GM12865 (cell line): ENCODE measurements around the gene NGEF.
"Not testable (repeated sequence)": the region's sequence is repeated elsewhere in the genome, so short reads cannot be mapped to it uniquely, and the experiment has no call there.

Experiments used
- DNase-seq: peaks from one replicate; pipeline ENCODE4 v3.0.0; 2010; ENCODE audit warnings: low read depth
- H3K4me3 ChIP-seq: 2 replicates; pipeline ENCODE4 v1.5.1; 2011; ENCODE audit warnings: mild to moderate bottlenecking, low read depth, low read length, control low read depth
- CTCF ChIP-seq: IDR thresholded peaks from 2 replicates; pipeline ENCODE4 v1.5.1; 2011; ENCODE audit warnings: low read length, control low read depth, low read depth, inconsistent platforms; ENCODE audit not compliant: insufficient read depth; ENCODE audit errors: missing control alignments

Gene NGEF

GRCh38 chr2:232854082-232854481 is 159.0 kb downstream of the NGEF start:
- H3K4me3 ChIP-seq = no peak overlapping the region
- DNase-seq = no peak
- no peak for TF ChIP-seq CTCF

- no peak overlapping the region for H3K4me3 ChIP-seq
- DNase-seq = no peak
- no peak for TF ChIP-seq CTCF
Observed at GRCh38 chr2:232852676-232853075, 160.4 kb downstream of the NGEF start.

GRCh38 chr2:232852081-232852480 is 161.0 kb downstream of the NGEF start:
- not testable (repeated sequence) for H3K4me3 ChIP-seq, DNase-seq

GRCh38 chr2:232850039-232850438 is 163.0 kb downstream of the NGEF start:
- DNase-seq = no peak
- TF ChIP-seq CTCF = no peak
- H3K4me3 ChIP-seq = no peak overlapping the region

GRCh38 chr2:232846055-232846454 is 167.0 kb downstream of the NGEF start:
- DNase-seq = no peak
- no peak for TF ChIP-seq CTCF
- no peak overlapping the region for H3K4me3 ChIP-seq

DNA sequence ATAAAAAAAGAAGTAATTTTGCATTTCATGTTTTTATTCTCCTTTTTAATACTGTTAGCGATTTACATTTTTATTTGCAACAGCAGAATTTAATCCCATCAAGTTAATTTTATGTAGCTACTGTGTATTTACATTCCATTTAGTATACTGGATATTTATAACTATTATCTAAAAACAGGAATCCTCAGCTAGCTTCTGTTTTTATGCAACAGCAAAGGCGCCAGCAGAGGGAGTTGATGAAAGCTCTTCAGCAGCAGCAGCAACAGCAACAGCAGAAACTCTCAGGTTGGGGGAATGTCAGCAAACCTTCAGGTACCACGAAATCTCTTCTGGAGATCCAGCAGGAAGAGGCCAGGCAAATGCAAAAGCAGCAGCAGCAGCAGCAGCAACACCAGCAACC is 169.2 kb downstream of the NGEF start:
- H3K4me3 ChIP-seq = no peak overlapping the region
- no peak for DNase-seq
- TF ChIP-seq CTCF = no peak

GRCh38 chr2:232842689-232843088 is 170.4 kb downstream of the NGEF start:
- TF ChIP-seq CTCF = no peak
- H3K4me3 ChIP-seq = no peak overlapping the region
- no peak for DNase-seq

- no peak overlapping the region for H3K4me3 ChIP-seq
- no peak for TF ChIP-seq CTCF
- no peak for DNase-seq
Observed at GRCh38 chr2:232839411-232840079, 173.5 kb downstream of the NGEF start.
